C4-2B (cell line): ENCODE measurements around the gene KCNJ1.

ENCODE experiments used
- H3K27ac ChIP-seq: fragments of 450-650 bp; 2 replicates; pipeline ENCODE4 v1.5.1; 2017
- CTCF ChIP-seq: fragments of 450-650 bp; conservative IDR thresholded peaks from 2 replicates; pipeline ENCODE4 v1.5.1; 2017; ENCODE audit warnings: mild to moderate bottlenecking
- ZFX ChIP-seq: fragments of 450-650 bp; IDR thresholded peaks from 2 replicates; pipeline ENCODE4 v1.6.1; 2017

The KCNJ1 gene

GRCh38 chr11:128827191-128827893 lies 39.8 kb downstream of the KCNJ1 start:
- no peak for TF ChIP-seq ZFX
- no peak for TF ChIP-seq CTCF
- no peak overlapping the region for H3K27ac ChIP-seq

- H3K27ac ChIP-seq = no peak overlapping the region
- TF ChIP-seq ZFX (no peak), CTCF (no peak)
Observed at GRCh38 chr11:128825050-128825784, 41.9 kb downstream of the KCNJ1 start.

GRCh38 chr11:128824191-128825049 lies 42.7 kb downstream of the KCNJ1 start:
- TF ChIP-seq ZFX (no peak), CTCF (no peak)
- H3K27ac ChIP-seq = no peak overlapping the region

- H3K27ac ChIP-seq = no peak overlapping the region
- TF ChIP-seq ZFX (no peak), CTCF (no peak)
Observed at GRCh38 chr11:128823753-128824152, 43.3 kb downstream of the KCNJ1 start.

- TF ChIP-seq CTCF (no peak), ZFX (no peak)
- H3K27ac ChIP-seq = no peak overlapping the region
Observed at GRCh38 chr11:128822130-128822529, 45.0 kb downstream of the KCNJ1 start.

GRCh38 chr11:128821556-128821955 lies 45.5 kb downstream of the KCNJ1 start:
- no peak overlapping the region for H3K27ac ChIP-seq
- TF ChIP-seq ZFX = no peak
- no peak for TF ChIP-seq CTCF

GRCh38 chr11:128819198-128819597 lies 47.9 kb downstream of the KCNJ1 start:
- no peak overlapping the region for H3K27ac ChIP-seq
- TF ChIP-seq ZFX (no peak), CTCF (no peak)
